ENCODE data around the gene COL5A1.

- no peak for TF ChIP-seq YY1 (IDR thresholded peaks at IDR 0.05; ENCODE audit: insufficient read depth, insufficient read length)
- no peak for TF ChIP-seq SUZ12 (IDR thresholded peaks at IDR 0.05; ENCODE audit: extremely low read depth, insufficient read depth, insufficient read length)
These were observed 22.1 kb upstream of the COL5A1 start for GRCh38 chr9:134619448-134619982.
